GM12878 (cell line): Measurements from ENCODE around the gene RAPGEF4. TPM values are rescaled to one million over a fixed set of nuclear protein-coding genes. Genes with fewer than 3 reads are reported as not detected.

Experiments used
- MYB ChIP-seq: fragments of 150-350 bp; IDR thresholded peaks from 2 replicates; pipeline ENCODE4 v1.6.1; 2014; ENCODE audit warnings: mild to moderate bottlenecking, low read depth, low read length, borderline replicate concordance
- RELB ChIP-seq: fragments of 450-650 bp; IDR thresholded peaks from 2 replicates; pipeline ENCODE4 v1.6.1; 2017; ENCODE audit warnings: low read depth, mild to moderate bottlenecking, moderate library complexity
- SMC3 ChIP-seq: IDR thresholded peaks from 2 replicates; pipeline ENCODE4 v1.6.1; 2011; ENCODE audit warnings: low read length, improper control_type of control experiment, borderline replicate concordance
- ZNF592 ChIP-seq: fragments of 450-650 bp; IDR thresholded peaks from 2 replicates; pipeline ENCODE4 v1.6.1; 2017; ENCODE audit warnings: mild to moderate bottlenecking, moderate library complexity
- ZNF687 ChIP-seq: fragments of 450-650 bp; IDR thresholded peaks from 2 replicates; pipeline ENCODE4 v1.6.1; 2017; ENCODE audit warnings: mild to moderate bottlenecking, moderate library complexity
- ZSCAN29 ChIP-seq: fragments of 450-650 bp; IDR thresholded peaks from 2 replicates; pipeline ENCODE4 v1.6.1; 2017; ENCODE audit warnings: mild to moderate bottlenecking, moderate library complexity
- polyA plus RNA-seq, 11 experiments: library from polyadenylated mRNA; depleted of rRNA in 4 of 11; unstranded in 6 of 11; stranded (reverse) in 5 of 11; fragments of >200 nt; fragmentation: Nextera tagmentation in 4 of 11; fragmentation: Illumina TruSeq in 1 of 11; extraction: Ambion mirVana in 4 of 11; extraction: Trizol in 1 of 11; gene quantifications; 1 replicate in 1 of 11; 2 replicates in 10 of 11; pipeline versions ENCODE4 v1.2.1 to v1.2.3, GENCODE V29; 2011 to 2016; ENCODE audit warnings: inconsistent platforms in 2 of 11, missing spikeins in 2 of 11, low read depth in 1 of 11
- total RNA-seq, 4 experiments: library from RNA; depleted of rRNA in 3 of 4; stranded (reverse); fragments of >200 nt in 3 of 4; fragmentation: Illumina TruSeq in 1 of 4; extraction: Trizol in 1 of 4; gene quantifications; 2 replicates each; pipeline versions ENCODE4 v1.2.1 to v1.2.3, GENCODE V29; 2013 to 2021

RAPGEF4 gene
- total and polyA plus RNA-seq, 10 of the 15 experiments (the other 5 are each of a cell fraction or from before 2014, with no cell fraction given), result 0.18 TPM; not detected in 8

- no peak for TF ChIP-seq SMC3
- no peak for TF ChIP-seq ZNF592
- TF ChIP-seq MYB, result no peak
- no peak for TF ChIP-seq RELB
- no peak for TF ChIP-seq ZNF687
- TF ChIP-seq ZSCAN29, result no peak
These were observed 157.5 kb downstream of the RAPGEF4 start (continued) for GRCh38 chr2:172893111-172893510.
